Effector CD8-positive, alpha-beta T cell (primary cell): Measurements from ENCODE around the gene AP1S2.
"Not testable (repeated sequence)": the region's sequence is repeated elsewhere in the genome, so short reads cannot be mapped to it uniquely, and the experiment has no call there.

Source experiments
- DNase-seq: peaks from one replicate; lab custom pipeline; 2025; lab: John Stamatoyannopoulos, UW

AP1S2 gene

DNA sequence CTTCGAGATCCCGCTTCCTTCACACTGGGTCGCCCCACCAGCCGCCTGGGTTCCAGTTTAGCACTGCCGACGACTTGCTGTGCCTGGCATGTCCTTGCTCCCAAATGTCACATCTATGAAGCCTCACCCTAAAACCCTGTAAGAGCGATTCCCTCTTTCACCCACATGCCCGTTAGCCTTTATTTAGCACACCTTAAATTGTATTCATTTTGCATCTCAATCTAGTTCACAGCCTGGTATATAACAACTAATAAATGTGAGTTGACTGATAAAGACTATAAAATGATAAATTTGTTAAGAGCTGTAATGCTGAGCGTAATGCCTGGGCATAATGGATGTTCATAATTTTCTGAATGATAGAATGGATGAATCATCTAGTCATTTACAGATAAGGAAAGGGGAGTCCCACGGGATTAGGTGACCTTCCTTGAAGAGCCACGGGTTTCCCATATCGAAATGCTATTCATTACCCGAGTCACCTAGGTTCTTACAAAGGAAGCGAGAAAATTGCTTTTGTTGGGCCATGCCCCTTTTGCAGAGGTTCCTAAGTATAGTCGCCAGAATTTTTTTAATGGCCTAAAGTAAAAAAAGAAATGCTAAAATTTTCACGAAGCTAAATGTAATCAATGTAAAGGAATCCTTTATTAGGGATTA lies 1.1 kb upstream of the AP1S2 start:
- DNase-seq: no peak

DNA sequence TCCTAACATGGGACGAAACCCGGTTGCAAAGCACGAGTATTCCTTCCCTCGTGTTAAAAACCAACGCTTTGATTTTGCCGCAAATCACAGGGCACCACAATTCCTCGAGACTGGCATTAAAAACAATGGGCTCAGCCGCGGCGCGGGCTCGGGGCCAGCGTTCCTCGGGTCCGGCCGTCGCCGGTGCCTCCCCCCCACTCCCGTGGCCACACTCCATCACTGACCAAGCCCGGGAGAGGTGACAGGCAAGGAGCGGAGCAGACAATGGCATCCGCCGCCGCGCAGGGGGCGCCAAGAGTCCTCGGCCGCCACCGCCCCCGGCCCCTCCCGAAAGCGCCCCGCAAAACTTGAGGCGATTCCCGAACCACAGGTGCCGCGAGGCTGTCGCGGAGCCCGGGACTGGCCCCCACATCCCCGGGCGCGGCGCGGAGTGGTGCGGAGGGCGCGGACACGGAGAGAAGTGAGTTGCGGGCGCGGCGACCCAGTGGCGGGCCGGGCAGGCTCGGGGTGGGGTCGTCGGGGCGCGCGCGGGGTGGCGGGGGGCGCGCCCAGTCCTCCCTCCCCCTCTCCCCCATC lies 445 bp downstream of the AP1S2 start:
- DNase-seq: peak; percentile 27

DNA sequence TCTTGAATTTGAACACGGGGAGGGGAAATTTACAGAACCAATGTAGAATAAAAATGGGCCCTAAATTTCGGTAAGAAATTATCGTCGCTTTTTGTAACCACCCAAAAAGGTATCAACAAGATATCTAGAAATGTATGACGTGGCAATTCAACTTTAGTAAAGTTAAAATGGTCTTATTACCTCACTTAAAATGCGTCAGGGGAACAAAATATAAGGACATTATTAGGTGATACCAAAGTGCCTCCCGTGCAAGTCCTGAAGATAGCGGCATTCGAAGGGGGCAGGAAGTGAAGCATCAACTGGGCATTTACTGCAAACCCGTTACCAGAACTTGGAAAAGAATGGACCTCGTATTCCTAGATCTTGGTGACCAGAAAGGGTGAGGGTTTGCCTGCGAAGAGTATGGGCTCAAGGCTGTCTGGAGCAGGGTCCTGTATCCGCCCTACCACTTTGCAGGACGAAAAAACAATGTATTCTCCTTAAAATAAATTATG lies 980 bp downstream of the AP1S2 start:
- no peak for DNase-seq

DNA sequence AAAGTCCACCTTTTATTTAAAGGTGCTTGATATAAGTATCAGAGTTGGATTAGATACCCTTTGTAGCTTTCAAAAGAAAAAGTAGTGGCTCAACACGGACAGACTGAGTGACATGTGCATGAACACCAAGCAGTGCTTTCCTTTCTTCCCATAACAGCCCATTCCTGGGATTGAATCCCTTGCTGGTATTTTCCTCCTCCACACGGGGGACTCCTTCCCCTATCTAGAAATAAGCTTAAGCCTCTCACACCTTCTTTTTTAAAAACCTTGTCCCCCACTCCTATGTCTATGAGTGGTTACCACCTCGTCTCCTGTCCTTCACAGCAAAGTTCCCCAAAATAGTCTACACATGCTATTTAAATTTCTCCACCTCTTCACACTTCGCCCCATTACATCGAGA lies 5.1 kb downstream of the AP1S2 start:
- DNase-seq: no peak

DNA sequence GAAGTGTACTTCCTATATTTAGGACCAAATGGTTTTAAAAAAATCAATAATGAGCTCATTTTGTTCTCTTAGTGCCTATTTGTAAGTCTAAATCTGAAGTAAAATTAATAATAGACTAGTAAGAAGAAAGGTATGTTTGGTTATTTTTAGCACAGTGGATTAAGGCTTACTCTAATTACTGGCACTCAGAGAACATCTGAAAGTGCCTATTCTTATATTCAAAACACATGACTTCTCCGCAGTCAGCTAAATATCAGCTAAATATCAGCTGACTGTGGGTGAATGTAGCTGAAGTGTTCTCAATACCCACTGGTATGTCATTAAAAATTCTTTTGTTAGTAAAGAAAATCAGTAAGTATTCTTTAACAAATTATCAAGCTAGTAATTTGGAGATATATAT lies 6.0 kb downstream of the AP1S2 start:
- DNase-seq: no peak

DNA sequence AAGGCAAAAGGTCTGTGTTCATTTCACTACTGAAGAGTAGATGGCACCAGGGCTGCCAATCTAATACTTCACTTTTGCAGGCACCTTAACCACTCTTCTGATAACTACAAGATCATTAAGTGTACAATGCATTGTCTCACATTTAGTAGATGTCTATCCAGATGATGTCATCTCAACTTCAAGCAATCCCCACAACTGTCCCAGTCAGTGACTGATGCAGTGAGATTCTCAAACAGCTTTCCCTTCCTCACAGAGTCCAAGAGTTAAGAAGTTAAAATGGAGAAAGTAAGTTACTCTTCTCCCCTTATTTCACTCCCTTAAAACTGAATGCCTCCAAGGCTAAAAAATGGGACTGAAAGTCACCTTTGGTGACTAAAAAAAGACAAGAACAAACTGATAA lies 10.7 kb downstream of the AP1S2 start:
- no peak for DNase-seq

DNA sequence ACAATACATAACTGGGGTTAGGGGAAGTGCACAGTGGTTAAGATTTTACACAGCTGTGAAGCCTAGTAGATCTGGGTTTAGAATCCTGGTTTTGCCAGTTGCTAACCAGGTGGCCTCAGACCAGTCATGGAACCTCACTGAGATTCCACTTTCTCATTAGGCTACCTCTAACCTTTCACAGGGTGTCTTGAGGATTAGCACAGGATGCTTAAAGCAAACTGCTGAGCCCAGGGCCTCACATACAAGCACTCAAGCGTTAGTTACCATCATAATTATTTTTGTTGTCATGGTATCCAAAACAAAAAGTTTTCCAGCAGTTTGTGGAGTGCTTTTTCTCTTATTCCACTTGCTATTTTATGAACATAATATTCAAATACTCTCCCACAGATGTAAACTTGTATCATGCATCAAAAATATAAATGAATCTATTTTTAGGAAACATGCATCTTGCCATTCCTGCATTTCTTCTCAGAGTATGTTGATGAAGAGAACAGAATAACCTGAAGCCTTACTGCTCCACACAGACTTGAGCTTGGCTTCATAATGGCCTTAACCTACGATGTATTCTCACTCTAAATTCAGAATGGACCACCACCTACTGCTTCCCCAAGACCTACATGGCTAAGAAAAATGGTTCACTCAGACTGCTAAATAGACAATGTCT lies 12.6 kb downstream of the AP1S2 start:
- no peak for DNase-seq

DNA sequence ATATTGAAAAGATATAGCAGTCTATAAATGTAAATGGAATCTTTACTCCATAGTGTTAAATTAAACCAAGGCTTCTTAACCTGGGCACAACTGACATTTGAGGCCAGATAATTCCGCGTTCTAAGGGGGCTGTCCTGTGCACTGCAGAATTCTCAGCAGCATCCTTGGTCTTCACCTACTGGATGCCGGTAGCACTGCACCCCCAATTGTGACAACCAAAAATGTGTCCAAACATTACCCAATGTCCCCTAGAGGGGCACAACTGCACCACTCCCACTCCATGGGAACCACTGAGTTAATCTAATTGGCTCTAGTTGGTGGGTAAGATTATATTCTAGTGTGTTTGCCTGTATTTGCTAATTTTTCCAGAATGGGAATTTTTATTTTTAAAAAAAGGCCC lies 16.6 kb downstream of the AP1S2 start:
- DNase-seq: no peak

DNA sequence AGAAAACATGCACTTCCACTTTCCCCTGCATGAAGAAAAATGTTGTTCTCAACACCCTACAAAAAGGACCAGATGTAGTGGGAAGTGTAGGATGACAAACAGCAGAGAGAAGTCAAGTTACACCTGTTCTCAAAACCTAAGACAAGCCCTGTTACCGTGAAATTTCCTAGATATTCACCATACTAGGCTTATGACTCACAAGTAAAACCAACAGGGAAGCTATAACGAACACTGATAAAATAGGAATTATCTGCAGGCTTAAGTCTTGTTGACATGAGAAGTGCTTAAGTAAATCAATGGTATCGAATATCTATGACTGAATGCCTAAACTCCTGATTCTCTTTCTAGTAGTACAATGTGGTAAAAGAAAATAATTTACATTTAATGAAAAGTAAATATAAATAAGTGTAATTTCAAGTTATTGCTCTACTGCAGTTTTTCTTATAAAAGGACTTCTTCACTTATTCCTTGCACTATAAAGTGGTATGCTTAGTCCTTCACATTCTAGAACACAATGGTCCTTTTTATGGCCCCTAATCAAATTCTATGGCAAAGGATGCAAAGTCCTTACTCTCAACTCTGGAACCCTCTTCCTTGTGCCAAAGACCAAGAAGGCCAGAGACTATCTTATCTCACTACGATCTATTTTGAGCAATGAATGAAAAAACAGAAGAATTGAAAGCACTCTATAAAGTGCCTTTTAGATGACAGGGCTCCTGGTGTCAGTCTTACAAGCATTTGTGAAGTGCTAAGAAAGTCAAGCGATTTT lies 19.6 kb downstream of the AP1S2 start:
- no peak for DNase-seq

DNA sequence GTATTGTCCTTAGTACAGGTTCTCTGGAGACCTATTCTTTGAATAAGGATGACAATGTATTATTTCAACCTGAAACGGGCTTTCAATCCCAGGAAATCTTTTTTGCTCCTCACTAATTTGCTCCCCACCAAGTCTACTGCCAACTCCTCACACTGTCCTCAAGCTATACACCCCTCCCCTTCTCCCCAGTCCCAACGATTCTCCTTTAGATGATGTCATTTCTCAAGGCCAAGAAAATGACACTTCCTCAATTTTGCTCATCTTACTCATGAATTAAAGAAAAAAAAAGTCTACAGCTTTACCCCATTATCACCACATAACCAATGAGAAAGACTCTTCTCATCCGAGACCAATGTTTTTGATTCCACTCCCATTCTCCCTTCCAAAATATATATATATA lies 20.6 kb downstream of the AP1S2 start:
- DNase-seq: no peak

DNA sequence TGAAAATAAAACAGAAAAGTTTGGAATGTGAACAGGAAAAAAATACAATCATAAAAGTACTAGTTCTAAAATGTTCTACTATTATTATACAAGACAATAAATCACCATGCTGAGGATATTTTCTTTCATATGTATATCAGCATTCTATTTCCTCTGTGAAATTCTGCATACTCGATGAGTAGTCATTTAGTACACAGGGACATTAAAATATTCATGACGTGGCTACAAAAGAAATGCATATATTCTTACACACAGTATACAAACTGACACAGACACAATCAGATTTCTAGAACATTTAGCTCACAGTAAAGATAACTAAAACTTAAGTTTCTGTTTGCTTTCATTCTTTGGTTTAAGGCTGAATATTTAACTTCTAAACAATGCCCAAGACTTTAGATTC lies 23.3 kb downstream of the AP1S2 start:
- DNase-seq: not testable (repeated sequence)

DNA sequence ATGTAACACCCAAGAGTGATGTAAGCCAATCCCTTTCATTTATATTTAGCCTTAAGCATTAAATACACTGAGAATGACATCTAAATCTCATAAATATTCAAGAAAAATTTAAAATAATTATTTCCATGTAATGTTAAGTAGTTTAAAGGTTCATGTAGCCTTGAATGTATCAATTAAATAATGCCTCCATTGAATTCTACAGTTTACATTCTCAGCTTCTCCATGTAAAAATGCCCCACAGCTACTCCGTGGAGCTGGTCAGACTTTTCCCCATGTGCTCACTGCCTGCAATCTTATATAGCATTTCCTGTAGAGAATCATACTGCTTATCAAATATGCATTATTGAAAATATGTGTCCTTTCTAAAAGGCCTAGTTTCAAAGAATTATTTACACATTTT lies 25.4 kb downstream of the AP1S2 start:
- DNase-seq: no peak

DNA sequence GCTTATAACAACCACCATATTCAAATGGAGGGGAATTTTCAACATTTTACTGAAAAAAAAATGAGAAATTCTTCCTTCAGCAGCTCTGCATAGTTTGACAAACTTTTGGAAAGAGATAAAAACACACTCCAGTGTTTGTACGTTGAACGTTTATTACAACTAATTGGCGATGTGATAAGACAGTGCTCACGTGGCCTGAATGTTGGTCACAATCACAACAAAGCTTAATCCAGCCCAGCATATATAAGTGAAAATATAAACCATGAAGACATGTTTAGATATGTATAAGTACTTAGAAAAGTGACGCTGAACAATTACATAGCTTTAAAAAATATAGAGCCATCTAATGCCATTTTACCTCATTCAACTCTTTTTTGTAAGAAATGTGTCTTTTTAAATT lies 28.7 kb downstream of the AP1S2 start:
- no peak for DNase-seq

DNA sequence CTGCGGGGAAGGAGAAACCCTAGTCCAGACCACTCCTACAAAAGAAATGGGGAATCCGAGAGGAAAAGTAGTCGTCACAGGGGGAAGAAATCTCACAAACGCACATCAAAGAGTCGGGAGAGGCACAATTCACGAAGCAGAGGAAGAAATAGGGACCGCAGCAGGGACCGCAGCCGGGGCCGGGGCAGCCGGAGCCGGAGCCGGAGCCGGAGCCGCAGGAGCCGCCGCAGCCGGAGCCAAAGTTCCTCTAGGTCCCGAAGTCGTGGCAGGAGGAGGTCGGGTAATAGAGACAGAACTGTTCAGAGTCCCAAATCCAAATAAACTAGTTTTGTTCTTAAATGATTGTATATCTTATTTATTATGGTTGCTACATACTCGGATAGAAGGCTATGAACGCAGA lies 31.7 kb downstream of the AP1S2 start:
- DNase-seq: no peak

DNA sequence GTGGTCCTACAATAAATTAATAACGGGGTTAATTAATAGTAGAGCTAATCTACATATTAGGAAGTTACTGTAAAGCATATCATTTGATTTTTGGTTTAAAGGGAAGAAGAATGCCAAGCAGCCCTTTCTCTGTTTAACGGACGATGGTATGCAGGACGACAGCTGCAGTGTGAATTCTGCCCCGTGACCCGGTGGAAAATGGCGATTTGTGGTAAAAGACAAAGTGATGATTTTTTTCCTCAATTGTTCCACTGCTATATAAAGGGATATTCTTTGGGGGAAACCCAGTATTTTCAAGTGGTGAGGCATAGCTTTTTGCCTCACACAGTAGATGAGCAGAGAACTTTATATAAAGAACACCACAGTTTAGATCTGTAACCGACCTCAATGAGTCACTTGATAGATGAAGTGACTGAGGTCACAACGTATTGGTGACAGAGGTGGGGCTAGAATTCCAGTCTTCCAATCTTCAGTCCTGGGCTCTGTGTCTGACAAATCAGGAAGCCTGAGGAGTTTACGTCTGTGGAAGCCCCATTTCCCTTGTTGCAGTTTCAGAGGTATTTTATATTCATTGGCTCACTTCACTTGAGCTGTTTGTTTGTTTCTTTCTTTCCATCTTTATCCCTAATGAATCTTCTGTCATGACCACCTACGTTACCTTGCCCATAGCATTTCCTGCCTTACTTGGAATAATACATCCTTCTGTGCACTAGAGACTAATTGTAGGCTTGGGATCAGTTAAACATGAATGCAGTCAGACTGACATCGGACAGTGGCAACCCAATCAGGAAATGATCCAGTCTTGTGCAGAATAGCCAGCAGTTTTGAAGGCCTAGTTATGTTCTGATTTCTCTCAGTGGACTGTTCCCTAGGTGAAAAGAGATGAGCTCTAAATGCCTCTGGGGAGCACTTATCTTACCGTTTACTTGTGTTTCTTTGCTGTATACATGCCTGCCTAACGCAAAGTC lies 34.2 kb downstream of the AP1S2 start:
- DNase-seq: no peak

DNA sequence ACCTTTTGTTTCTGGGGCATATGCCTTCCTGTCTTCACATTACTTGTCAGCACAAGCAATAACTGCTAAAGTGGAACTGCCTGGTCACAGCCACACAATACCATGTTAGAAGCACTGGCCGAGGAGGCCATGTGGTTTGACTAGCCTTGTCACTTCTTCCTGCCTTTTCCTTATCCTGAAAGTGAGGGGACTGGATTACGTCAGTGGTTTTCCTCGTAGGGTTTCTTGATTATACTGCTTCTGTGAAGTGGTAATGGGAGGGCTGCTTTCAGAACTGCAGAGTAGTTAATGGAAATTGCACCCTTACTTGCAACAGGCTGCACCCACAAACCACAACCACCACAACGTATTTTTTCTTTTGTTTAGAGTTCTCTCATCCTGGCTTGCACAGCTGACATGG lies 37.7 kb downstream of the AP1S2 start:
- DNase-seq: no peak

DNA sequence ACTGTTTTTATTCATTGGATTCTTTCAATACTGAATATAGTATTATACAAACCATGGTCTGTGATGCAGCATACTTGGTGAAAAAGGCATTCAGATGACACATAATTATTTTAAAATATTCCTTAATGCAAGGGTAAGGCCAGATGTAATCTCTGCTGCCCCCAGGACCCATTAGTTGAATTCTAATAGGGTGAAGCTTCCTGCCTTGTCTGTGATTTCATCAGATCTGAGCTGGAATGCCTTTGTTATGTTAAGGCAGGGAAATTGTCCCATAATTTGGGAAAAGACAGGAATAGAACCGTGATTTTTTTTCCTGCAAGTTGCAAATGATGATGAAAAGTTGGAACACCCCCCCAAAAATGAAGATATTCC lies 38.2 kb downstream of the AP1S2 start:
- no peak for DNase-seq

DNA sequence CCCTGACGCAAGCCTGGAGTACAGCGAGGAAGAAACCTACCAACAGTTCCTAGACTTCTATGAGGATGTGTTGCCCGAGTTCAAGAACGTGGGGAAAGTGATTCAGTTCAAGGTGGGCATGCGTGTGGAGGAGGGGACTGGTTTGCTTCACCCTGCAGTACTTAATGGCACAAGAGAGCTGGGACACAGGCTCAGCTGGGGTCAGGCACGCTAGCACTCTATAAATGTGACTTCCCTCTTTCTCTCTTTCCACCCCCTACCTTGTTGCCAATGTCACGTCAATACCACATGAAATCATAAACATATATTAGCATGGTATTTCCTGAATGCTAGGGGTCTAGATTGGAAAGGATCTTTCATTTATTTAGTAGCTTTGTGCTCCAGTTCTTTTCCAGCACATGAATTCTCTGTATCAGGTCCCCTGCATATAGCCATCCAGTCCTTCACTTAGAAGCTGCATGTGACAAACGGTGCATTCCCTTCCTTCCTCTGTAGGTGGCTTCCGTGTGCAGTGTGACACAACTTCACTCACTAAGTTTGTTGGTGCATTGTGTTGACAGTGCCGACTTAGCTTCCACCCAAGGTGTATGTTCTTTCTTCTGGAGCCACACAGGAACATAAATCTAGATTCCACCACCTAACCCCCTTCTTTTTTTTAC lies 38.7 kb downstream of the AP1S2 start:
- no peak for DNase-seq

DNA sequence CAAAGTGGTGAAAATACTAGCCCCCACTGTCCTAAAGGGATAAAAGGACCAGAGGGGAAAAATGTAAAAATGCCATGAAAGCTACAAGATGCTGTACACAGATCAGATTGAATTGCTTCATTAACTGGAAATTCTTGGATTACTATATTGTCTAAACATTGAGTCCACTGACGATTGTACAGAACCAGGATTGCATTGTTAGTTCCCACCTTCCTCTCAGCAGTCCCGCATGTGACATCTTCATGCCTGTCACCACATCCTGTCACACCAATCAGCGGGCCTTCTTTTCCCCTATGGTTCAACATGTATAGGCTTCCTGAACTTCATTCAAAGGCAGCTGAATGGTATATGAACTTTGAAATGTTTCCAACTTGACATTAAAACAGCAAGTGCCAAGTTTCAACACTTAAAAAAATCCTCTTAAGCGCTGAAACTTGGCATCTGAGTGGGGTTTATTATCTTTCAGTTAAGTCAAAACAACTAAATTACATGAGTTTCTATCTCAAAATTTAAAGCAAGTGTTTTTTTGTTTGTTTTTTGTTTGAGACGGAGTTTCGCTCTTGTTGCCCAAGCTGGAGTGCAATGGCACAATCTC lies 39.7 kb downstream of the AP1S2 start:
- DNase-seq: no peak

DNA sequence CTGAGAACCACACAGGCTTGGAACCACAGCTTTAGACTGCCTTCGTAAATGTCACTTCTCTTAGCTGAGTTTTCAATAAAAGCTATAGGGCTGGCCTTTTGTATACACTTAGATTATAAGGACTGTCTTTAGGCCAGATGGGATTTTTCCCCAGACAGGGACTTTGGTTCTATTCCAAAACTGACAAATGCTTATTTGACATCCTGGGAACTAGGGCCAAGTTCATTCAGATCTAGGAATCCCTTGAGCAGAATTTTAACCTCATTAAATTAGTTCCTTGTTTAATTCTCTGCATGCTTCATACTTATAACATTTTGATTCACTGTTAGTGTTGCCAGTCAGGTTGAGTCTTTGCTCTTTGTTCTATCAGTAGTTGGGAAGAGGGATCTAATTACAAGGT lies 41.2 kb downstream of the AP1S2 start:
- DNase-seq: no peak
